HG02885 (cell line): ENCODE results near the gene PIGR.

Experiments used
- ATAC-seq: cut with Tn5 transposase; IDR thresholded peaks from one replicate; pipeline ENCODE4 v1.9.1; 2021; ENCODE audit warnings: mild to moderate bottlenecking; ENCODE audit not compliant: unreplicated experiment, poor library complexity

PIGR gene

GRCh38 chr1:206946261-206946660 is at the start of gene PIGR:
PIGR (minus strand) TSS chr1:206946466; CDS start chr1:206940531, 5,935 bp downstream.
- ATAC-seq, result no peak

- ATAC-seq, result no peak
Measured at GRCh38 chr1:206992790-206993189, 46.5 kb upstream of the PIGR start.

- ATAC-seq, result no peak
Measured at GRCh38 chr1:206987873-206988272, 41.6 kb upstream of the PIGR start.

- no peak for ATAC-seq
Measured at GRCh38 chr1:206986885-206987284, 40.6 kb upstream of the PIGR start.

GRCh38 chr1:206986402-206986801 is 40.1 kb upstream of the PIGR start:
- no peak for ATAC-seq

GRCh38 chr1:206985162-206985749 is 39.0 kb upstream of the PIGR start:
- ATAC-seq, result no peak

GRCh38 chr1:206982216-206982615 is 36.0 kb upstream of the PIGR start:
- ATAC-seq, result peak; percentile 50

GRCh38 chr1:206979379-206980043 is 33.2 kb upstream of the PIGR start:
- ATAC-seq, result no peak

- ATAC-seq, result no peak
Measured at GRCh38 chr1:206978259-206978658, 32.0 kb upstream of the PIGR start.

- no peak for ATAC-seq
Measured at GRCh38 chr1:206975306-206975705, 29.0 kb upstream of the PIGR start.

- ATAC-seq, result no peak
Measured at GRCh38 chr1:206974140-206974539, 27.9 kb upstream of the PIGR start.

GRCh38 chr1:206972728-206973127 is 26.5 kb upstream of the PIGR start:
- ATAC-seq, result no peak

GRCh38 chr1:206971029-206971655 is 24.9 kb upstream of the PIGR start:
- peak; percentile 79 for ATAC-seq

GRCh38 chr1:206970446-206970845 is 24.2 kb upstream of the PIGR start, which contains the start of gene FCAMR:
FCAMR (minus strand) TSS chr1:206970460; CDS start chr1:206970125, 335 bp downstream.
- ATAC-seq, result no peak

GRCh38 chr1:206969090-206969489 is 22.8 kb upstream of the PIGR start:
- ATAC-seq, result no peak

- peak; percentile 42 for ATAC-seq
Measured at GRCh38 chr1:206967096-206967849, 21.0 kb upstream of the PIGR start.

- ATAC-seq, result no peak
Measured at GRCh38 chr1:206965781-206966180, 19.5 kb upstream of the PIGR start.

- no peak for ATAC-seq
Measured at GRCh38 chr1:206963740-206964139, 17.5 kb upstream of the PIGR start.

- ATAC-seq, result no peak
Measured at GRCh38 chr1:206963119-206963712, 16.9 kb upstream of the PIGR start.

GRCh38 chr1:206962272-206962671 is 16.0 kb upstream of the PIGR start:
- ATAC-seq, result no peak

GRCh38 chr1:206961668-206962067 is 15.4 kb upstream of the PIGR start:
- ATAC-seq, result no peak
